Stimulated activated CD8-positive, alpha-beta memory T cell treated with anti-CD3 and anti-CD28 coated beads, Interleukin-12 subunit alpha, Interleukin-12 subunit beta, amount 100 ng/mL, for 24 hours (primary cell): ENCODE data around the gene SC5D.

Experiments
- DNase-seq: peaks from one replicate; pipeline ENCODE4 v3.0.0-alpha.2; 2020; ENCODE audit errors: extremely low read depth

The SC5D gene

GRCh38 chr11:121356357-121356756, 63.8 kb downstream of the SC5D start:
- DNase-seq: no peak
